ENCODE measurements around the gene SRRM5. TPM values are rescaled to one million over a fixed set of nuclear protein-coding genes. Genes with fewer than 3 reads are reported as not detected.

The SRRM5 gene
- total and polyA plus RNA-seq, 2 of the 13 experiments (the other 11 are each of a cell fraction or from before 2014, with no cell fraction given), result 0.11 to 0.16 TPM

GRCh38 chr19:43569657-43570056 lies 42.2 kb upstream of the SRRM5 start (continued):
- TF ChIP-seq, protein P1, sequence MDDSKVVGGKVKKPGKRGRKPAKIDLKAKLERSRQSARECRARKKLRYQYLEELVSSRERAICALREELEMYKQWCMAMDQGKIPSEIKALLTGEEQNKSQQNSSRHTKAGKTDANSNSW (CRISPR knock-in tag; IDR thresholded peaks at IDR 0.05; ENCODE audit: borderline replicate concordance), result no peak
- TF ChIP-seq ARID2 (CRISPR knock-in tag; IDR thresholded peaks at IDR 0.05; ENCODE audit: borderline replicate concordance), result no peak

DNA sequence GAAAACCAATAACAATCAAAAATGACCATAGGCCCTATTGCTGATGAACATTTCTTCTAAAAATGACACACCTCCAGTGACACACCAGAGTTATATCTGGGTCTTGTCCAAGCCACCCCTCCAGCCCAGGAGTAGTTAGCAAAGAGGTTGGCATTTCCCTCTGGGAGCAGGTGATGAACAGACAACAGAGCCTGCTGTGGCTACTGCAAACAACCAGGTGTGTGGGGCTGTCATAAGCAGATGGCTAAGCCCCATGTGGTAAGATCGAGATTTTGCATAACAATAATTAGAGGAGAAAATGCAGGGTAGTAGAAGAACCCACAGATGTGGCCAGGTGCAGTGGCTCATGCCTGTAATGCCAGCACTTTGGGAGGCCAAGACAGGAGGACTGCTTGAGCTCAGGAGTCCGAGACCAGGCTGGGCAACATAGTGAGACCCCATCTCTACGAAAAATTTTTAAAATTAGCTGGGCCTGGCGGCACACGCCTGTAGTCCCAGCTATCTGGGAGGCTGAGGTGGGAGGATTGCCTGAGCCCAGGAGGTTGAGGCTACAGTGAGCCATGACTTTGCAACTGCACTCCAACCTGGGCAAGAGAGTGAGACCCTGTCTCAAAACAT lies 41.6 kb upstream of the SRRM5 start:
- H3K9ac ChIP-seq (ENCODE audit: insufficient read depth, low read depth, low read length), result no peak overlapping the region
- no peak overlapping the region for H3K4me2 ChIP-seq (ENCODE audit: low read depth, low read length)
- peaks cover 11% of the 10 kb centered on the region; the same call in 1 of the 2 replicates for H3K4me1 ChIP-seq (ENCODE audit: insufficient read depth, low read length)
- no peak overlapping the region for H3K27ac ChIP-seq (ENCODE audit: extremely low read length, insufficient read depth, low read length)
- no peaks in the 10 kb centered on the region for H3K9me3 ChIP-seq (ENCODE audit: low read length)
- peak; percentile 70; the same call in 1 of the 2 replicates for TF ChIP-seq ZNF121 (CRISPR knock-in tag; IDR thresholded peaks at IDR 0.05)
- TF ChIP-seq TCF12 (IDR thresholded peaks at IDR 0.05), result no peak
- TF ChIP-seq TCF12 (CRISPR knock-in tag; IDR thresholded peaks at IDR 0.05), result no peak
- peak; percentile 20; the same call in 1 of the 2 replicates for TF ChIP-seq ZNF770 (CRISPR knock-in tag; IDR thresholded peaks at IDR 0.05)
- no TSS peak for BruUV-seq (replicated peaks)
- no peak overlapping the region for H2AFZ ChIP-seq (ENCODE audit: low read length)
- POLR2A ChIA-PET, result no interaction called here
- no peaks in the 10 kb centered on the region; a peak in 1 of 5 replicates for H3K27me3 ChIP-seq (ENCODE audit: control insufficient read depth in 1 of 2, insufficient read depth in 2 of 2, low read length in 2 of 2)
- peaks cover 8% of the 10 kb centered on the region for H3K79me2 ChIP-seq (ENCODE audit: insufficient read depth, low read length)
- DNase-seq (ENCODE audit: low spot score), result no peak
- ATAC-seq, result no peak
- no peaks in the 10 kb centered on the region for H4K20me1 ChIP-seq (ENCODE audit: insufficient read depth, low read length)
- CTCF ChIA-PET (ENCODE audit: low intra/inter-chr PET ratio, low total read pairs), result no interaction called here
- intact Hi-C loops (cut with micrococcal nuclease; ENCODE audit: unreplicated experiment), result no loop called here
- peaks cover 0 to 1% of the 10 kb centered on the region in 2 experiments; a peak in 2 of 5 replicates for H3K36me3 ChIP-seq (replicated peaks in 1 of 2; ENCODE audit: control insufficient read depth in 1 of 2, insufficient read depth in 2 of 2, low read length in 2 of 2)
- in situ Hi-C loops (cut with HindIII; ENCODE audit: extremely low pct_ligation_motif_present, low pct_unique_long_range_greater_than_20kb), result no loop called here
- no peak overlapping the region for H3K4me3 ChIP-seq (replicated peaks in 1 of 3; ENCODE audit: insufficient read depth in 1 of 3, low read depth in 2 of 3, low read length in 3 of 3)
- FAIRE-seq, result no peak
- whole genome bisulfite sequencing (ENCODE audit: low lambda C conversion rate), result 92% methylated on average over 5 of the region's 5 CpGs

Measured in HepG2 (cell line).